MM.1S (cell line): ENCODE data around the gene LCE1C.

Source experiments
- EZH2phosphoT487 ChIP-seq: fragments of 300-600 bp; sonication (generic); IDR thresholded peaks from 2 replicates; pipeline ENCODE4 v1.6.1; 2018; ENCODE audit warnings: antibody characterized with exemption, low read length
- TF ChIP-seq, protein P1 (sequence below): fragments of 300-600 bp; sonication (generic); IDR thresholded peaks from 2 replicates; pipeline ENCODE4 v1.5.1; 2016; ENCODE audit warnings: antibody characterized with exemption, low read length, mixed read lengths

DNA sequence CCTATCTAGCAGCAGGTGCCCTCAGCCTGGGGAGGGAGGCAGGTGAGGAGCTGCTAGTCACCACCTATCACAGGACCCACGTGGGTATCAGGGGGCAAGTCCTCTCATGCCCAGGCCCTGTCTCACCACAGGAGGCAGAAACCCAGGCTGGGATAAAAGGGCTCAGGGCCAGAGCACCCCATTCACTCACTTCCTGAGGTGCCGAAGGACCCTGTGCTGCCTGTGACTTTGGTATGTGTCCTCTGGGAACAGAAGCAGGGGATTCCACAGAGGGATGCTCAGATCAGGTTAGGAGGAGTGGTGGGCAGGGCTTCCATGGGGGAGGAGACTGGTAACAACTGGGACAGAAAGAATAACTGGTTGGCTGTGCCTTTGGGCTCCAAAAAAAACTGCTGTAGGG is 20.4 kb downstream of the LCE1C start, which contains the start of gene LCE1E:
- TF ChIP-seq, protein P1, sequence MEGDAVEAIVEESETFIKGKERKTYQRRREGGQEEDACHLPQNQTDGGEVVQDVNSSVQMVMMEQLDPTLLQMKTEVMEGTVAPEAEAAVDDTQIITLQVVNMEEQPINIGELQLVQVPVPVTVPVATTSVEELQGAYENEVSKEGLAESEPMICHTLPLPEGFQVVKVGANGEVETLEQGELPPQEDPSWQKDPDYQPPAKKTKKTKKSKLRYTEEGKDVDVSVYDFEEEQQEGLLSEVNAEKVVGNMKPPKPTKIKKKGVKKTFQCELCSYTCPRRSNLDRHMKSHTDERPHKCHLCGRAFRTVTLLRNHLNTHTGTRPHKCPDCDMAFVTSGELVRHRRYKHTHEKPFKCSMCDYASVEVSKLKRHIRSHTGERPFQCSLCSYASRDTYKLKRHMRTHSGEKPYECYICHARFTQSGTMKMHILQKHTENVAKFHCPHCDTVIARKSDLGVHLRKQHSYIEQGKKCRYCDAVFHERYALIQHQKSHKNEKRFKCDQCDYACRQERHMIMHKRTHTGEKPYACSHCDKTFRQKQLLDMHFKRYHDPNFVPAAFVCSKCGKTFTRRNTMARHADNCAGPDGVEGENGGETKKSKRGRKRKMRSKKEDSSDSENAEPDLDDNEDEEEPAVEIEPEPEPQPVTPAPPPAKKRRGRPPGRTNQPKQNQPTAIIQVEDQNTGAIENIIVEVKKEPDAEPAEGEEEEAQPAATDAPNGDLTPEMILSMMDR, result 0 out of 2 replicates have a peak, but pooled peaks have one; percentile 7
- no peak for TF ChIP-seq EZH2phosphoT487
